Suppressor macrophage treated with lipopolysaccharide for 1 hour (primary cell): ENCODE measurements around the gene TBC1D9.

ENCODE experiments used
- DNase-seq, 3 donors: peaks; one replicate each; pipeline ENCODE4 v3.0.0-alpha.2; 2020 to 2022

TBC1D9 gene

DNA sequence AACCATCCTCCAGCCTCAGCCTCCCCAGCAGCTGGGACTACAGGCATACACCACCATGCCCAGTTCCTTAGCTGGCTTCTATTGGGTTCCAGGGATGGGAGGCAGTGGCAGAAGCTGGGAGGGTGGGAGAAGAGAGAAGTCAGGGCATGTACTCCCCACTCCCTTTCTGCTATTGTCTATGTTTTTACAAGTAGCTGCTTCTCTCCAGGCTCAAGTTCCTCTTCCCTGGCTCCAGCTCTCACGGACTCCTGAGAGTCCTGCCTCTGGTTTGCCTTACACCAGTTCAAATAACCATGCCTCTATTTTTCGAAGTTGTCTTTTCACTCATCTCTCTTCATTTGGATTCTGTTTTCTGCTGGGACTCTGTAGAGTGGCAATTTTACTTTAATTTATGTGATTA is 2.9 kb downstream of the TBC1D9 start:
- peak; percentile 30 to 52 (median 42) for DNase-seq

DNA sequence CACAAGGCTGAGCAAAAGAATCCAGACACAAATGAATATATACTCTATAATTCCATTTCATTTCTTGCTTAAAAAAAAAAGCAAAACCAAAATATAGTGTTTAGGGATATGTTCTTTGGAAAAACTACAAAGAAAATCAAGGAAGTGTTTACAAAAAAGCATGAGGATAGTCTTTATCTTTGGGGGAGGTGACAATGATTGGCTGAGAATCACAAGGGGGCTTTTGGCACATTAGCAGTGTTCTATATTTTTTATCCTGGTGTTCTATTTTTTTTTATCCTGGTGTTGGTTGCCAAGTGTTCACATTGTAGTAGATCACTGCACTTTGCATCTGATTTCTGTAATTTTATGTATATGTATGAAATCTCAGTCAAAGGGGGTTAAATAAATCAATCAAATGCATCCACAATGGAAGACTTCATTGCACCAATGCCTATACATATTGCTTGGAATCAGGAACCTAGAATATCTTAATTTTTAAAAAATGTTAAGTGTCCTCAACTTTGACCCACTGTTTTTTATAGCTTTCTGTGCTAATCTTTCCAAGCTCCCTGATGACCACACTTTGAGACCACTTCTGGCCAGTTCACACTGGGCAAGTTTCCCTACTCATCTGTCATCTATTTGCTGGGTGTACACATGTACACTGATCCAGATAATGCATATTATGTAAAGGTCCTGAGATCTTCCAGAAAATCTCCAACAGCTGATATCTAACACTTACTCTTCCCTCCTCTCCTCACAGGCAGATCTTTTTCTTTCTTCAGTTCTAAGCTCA is 3.7 kb downstream of the TBC1D9 start:
- no peak for DNase-seq

DNA sequence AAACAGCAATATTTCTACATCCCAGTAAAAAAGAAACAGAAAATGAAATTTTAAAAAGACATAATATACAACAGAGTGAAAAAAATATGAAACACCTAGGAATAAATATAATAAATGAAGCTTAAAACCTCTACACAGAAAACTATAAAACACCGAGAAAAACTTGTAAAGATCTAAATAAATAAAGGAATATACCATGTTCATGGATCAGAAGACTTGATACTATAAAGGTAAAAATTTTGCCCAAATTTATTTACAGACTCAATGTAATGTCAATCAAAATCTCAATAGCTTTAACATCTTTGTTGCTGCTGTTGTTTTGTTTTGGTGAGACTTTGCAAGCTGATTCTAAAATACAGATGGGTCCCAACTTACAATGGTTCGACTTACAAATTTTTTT is 5.7 kb downstream of the TBC1D9 start:
- DNase-seq, result no peak

- DNase-seq, result no peak
Observed at GRCh38 chr4:140748171-140748570, 8.0 kb downstream of the TBC1D9 start.

DNA sequence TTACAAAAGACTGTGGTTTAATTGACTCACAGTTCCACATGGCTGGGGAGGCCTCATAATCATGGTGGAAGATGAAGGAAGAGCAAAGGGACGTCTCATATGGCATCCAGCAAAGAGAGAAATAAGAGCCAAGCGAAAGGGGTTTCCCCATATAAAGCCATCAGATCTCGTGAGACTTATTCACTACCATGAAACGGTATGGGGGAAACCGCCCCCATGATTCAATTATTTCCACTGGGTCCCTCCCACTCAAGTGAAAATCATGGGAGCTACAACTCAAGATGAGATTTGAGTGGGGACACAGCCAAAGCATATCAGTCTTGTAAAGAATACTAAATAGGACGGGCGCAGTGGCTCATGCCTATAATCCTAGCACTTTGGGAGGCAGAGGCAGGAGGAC is 9.6 kb downstream of the TBC1D9 start:
- peak; percentile 49 to 69 (median 60) for DNase-seq

DNA sequence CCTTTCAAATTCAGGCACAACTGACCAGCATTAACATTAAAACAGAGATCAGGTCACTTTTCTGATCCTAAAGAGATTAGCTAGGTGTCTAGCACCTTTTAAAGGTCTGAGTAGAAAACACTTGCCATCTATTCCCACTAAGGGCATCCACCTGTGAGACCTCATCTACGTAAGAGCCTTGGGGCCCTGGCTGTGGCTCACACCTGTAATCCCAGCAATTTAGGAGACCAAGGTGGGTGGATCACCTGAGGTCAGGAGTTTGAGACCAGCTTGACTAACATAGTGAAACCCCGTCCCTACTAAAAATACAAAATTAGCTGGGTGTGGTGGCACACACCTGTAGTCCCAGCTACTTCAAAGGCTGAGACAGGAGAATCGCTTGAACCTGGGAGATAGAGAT is 11.8 kb downstream of the TBC1D9 start:
- no peak for DNase-seq

DNA sequence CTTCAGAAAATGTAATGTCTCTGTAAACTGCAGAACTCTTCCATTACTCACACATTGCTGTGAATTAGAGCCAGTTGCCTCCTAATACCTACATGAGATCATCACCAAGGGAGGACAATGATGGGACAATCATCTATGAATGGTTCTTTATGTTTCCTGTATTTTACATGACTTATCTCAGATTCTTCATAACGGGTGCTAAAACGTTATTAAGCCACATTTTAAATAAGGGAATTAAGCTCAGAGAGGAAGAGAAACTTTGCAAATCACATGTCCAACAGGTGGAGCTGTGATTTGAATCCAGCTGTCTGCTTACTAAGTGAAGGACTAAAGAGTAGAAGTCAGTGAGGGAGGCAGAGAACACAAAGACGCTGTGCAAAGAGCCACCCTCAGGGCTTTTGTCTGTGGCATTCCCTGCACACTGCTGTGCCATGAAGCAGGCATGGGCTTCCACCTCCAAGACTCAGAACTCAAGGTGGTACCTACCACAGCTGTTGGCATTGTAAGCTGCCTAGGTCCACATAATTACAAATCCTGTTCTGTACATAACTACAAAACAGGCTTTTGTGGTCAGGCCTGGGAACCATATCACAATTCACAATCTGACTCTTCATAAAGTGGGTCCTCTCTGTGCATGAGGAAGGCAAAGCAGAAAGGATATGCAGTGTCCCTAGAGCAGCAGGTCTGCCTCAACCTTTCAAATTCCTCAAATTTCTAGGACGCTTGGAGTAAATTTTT is 12.8 kb downstream of the TBC1D9 start:
- DNase-seq, result peak; percentile 36 to 82 (median 70)

DNA sequence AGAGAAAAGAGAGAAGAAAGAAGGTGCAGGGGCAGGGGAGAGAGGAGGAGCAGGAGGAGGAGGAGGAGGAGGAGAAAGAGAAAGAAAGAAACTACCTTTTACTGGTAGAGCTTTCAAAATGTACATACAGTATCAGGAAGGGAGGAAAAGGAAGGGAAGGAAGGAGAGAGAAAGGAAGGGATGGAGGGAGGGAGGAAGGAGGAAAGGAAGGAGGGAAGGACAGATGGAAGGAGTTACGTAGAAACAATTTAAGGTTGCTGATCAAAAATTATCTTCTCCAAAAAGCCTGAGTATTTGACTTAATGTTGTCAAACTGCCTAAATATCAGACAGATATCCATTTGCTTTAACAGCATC is 13.4 kb downstream of the TBC1D9 start:
- DNase-seq, result no peak

- DNase-seq, result no peak
Observed at GRCh38 chr4:140740906-140741670, 15.1 kb downstream of the TBC1D9 start.

DNA sequence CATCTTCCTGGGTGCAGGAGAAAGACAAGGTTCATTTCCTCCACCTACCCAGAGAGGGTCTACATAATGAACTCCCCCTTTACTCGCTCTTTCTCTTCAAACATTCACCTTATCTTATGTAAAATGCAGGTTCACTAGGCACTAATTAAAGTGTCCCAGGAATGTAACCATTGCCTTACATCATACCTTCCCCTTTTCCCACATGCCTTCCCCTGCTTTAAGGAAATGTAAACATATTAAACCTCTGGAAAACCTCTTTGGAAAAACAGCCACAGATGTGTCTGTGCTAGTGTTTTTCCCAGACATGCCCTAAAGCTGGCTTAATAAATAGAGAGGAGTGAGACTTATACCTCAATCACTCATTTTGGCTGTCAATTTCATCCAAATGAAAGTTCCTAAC is 15.8 kb downstream of the TBC1D9 start:
- DNase-seq, result no peak

- DNase-seq, result no peak
Observed at GRCh38 chr4:140739971-140740370, 16.2 kb downstream of the TBC1D9 start.

DNA sequence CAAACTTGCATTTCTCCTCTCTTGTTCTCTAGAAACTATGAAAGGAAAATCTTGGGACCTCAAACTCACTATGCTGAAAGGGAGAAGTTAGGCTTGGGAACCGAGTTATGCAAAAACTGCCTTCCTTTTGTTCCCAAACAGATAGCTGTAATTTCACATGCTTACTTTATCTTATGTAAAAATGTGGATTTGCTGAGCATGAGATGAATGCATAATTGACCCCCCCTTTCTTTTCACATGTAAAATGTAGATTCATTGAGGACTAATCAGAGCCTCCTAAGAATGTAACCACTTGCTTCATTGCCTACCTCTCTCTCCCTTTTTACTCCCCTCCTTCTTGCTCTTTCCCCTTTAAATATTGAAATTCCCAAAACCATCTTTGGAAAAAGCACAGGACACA is 18.0 kb downstream of the TBC1D9 start:
- peak; percentile 54 to 75 (median 59) for DNase-seq

GRCh38 chr4:140736669-140737343 is 19.4 kb downstream of the TBC1D9 start:
- DNase-seq, result no peak

GRCh38 chr4:140735779-140736391 is 20.3 kb downstream of the TBC1D9 start:
- no peak for DNase-seq

GRCh38 chr4:140735317-140735716 is 20.9 kb downstream of the TBC1D9 start:
- no peak for DNase-seq

DNA sequence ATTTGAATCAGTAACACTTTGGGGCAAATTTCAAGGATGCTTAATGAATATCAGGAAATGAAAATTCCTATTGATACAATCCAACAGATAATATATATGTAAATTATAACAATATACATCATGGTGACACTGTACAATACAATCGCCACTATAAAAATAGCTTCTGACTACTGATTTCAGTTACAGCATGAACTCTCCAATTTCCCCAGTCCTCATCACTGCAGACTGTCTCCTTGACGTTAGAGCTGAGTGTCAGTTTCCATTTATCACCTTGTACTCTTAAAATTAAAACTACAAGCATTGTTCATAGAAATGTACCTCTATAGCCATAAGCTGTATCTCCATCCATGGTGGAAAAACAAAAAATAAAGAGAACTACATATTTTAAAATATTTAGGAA is 23.4 kb downstream of the TBC1D9 start:
- no peak for DNase-seq

DNA sequence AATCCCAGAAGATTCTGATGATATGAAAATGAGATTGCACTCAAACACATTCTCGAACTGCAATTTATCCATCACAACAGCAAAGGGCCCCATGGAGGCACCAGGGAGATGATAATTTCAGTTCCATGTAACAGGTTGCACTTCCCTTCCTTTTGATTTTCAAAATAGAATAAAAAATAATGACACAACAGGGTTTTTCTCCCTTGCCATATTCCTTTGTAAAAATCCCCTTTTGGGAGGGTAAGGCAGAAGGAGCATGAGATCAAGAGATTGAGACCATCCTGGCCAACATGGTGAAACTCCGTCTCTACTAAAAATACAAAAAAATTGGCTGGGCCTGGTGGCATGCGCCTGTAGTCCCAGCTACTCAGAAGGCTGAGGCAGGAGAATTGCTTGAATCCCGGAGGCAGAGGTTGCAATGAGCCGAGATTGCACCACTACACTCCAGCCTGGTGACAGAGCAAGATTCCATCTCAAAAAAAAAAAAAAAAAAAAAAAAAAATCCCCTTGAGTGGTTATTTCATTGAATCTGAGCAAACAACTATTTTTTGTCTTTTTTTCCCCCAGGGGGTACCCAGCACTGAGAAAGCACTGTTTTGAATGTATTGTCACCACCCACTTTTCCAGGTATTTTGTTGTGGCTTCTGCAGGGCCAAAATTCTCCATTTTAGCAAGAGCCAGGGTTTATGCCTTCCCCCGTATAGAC is 26.7 kb downstream of the TBC1D9 start:
- peak; percentile 59 to 79 (median 65) for DNase-seq

GRCh38 chr4:140726776-140727500 is 29.2 kb downstream of the TBC1D9 start:
- no peak for DNase-seq

- no peak for DNase-seq
Observed at GRCh38 chr4:140725556-140725955, 30.6 kb downstream of the TBC1D9 start.

DNA sequence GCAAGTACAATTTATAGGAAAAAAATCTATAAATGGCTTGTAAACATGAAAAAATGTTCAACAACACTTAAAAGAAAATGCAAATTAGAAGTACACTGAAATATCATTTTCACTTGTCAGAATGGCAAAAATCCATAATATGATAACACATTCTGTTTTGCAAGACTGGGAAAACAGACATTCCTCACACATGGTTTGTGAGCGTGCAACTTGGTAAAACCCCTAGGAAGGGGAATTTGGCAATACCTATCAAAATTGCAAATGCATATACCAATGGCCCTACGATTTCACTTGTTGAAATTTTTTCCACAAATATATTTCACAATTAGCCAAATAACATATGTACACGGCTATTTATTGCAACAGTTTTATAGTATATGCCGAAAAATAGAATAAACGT is 31.4 kb downstream of the TBC1D9 start:
- DNase-seq, result peak; percentile 81 to 98 (median 92)
